GM13977 (cell line): Measurements from ENCODE around the gene SHCBP1L.

Experiments
- DNase-seq: peaks from one replicate; pipeline ENCODE4 v3.0.0; 2012; ENCODE audit warnings: low spot score
- CTCF ChIP-seq: IDR thresholded peaks from 2 replicates; pipeline ENCODE4 v1.5.1; 2012; ENCODE audit warnings: mild to moderate bottlenecking, control low read depth; ENCODE audit not compliant: insufficient read depth; ENCODE audit errors: extremely low read depth, missing control alignments
- in situ Hi-C: fragments of 300-500 bp; cut with MboI; formaldehyde crosslinking; loops from one replicate; pipeline ENCODE4 v1.12.0; 2022; ENCODE audit warnings: low sequenced_read_pairs, low pct_unique_long_range_greater_than_20kb, mixed read lengths, inconsistent platforms; ENCODE audit not compliant: unreplicated experiment

SHCBP1L gene

GRCh38 chr1:182869241-182869666, 83.7 kb downstream of the SHCBP1L start:
- in situ Hi-C loops, result no loop called here
- DNase-seq, result no peak

DNA sequence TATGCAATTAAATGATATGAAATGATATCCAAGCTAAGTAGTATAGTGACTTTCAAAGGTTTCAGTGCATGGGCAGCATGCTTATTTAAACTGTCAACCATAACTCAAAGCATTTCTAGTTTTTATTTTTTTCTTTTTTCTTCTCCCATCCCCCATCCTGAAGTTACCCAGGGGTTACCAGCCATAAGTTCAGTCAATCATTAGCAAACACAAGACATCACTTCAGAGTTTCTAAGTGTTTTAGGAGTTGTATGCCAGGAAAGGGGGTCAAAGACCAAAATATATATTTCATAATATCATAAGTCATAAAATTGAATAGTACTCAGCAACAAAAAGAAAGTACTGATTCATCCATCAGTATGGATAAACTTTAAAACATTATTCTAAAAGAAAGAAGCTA, 85.1 kb downstream of the SHCBP1L start:
- DNase-seq, result no peak
- in situ Hi-C loops, result no loop called here
- TF ChIP-seq CTCF, result no peak

More at GRCh38 chr1:182869241-182869666, 83.7 kb downstream of the SHCBP1L start:
- no peak for TF ChIP-seq CTCF

DNA sequence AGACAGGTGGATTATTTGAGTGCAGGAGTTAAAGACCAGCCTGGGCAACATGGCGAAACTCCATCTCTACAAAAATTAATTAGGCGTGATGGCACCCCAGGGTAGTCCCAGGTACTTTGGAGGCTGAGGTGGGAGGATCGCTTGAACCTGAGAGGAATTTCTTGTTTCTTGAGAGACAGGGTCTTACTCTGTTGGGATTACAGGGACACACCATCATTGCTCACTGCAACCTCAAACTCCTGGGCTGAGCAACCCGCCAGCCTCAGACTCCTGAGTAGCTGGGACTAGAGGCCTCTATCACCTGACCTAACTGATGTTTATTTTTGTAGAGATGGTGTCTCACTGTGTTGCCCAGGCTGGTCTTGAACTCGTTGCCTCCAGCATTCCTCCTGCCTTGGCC, 89.0 kb downstream of the SHCBP1L start:
- in situ Hi-C loops, result no loop called here
- TF ChIP-seq CTCF, result no peak
- DNase-seq, result no peak

DNA sequence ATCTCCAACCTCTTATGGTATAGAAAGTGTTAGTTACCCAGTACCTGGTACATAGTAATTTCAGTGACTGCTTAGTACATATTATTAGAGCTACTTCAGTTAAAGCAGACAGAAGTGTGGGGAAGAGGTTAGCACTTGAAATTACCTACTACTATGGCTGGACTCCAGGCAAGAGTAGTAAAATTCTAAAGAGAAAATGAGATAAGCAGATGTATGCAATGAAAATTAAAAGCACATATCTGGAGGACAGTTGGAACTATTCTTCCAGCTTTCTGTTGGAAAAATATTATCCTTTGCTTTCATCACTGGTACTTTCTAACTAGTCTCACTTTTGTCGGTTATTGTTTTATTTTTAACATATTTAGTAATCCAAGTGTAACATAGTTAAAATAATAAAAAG, 90.1 kb downstream of the SHCBP1L start:
- DNase-seq, result no peak
- no peak for TF ChIP-seq CTCF
- in situ Hi-C loops, result no loop called here

- DNase-seq, result no peak
- in situ Hi-C loops, result no loop called here
- no peak for TF ChIP-seq CTCF
These were observed 91.0 kb downstream of the SHCBP1L start for GRCh38 chr1:182861994-182862393.

GRCh38 chr1:182860658-182861057, 92.3 kb downstream of the SHCBP1L start:
- in situ Hi-C loops, result no loop called here
- TF ChIP-seq CTCF, result no peak

GRCh38 chr1:182857212-182857611, 95.8 kb downstream of the SHCBP1L start:
- TF ChIP-seq CTCF, result no peak
- in situ Hi-C loops, result no loop called here
- DNase-seq, result no peak

More at GRCh38 chr1:182860658-182861057, 92.3 kb downstream of the SHCBP1L start:
- no peak for DNase-seq
